CD4-positive, CD25-positive, alpha-beta regulatory T cell (primary cell): ENCODE data around the gene CARD9. TPM values are rescaled to one million over a fixed set of nuclear protein-coding genes. Genes with fewer than 3 reads are reported as not detected.

Experiments
- ATAC-seq, 2 donors: fragments of 150-1000 bp; cut with Tn5 transposase; one replicate each; pipeline ENCODE4 v1.10.0; 2021; ENCODE audit warnings: low read depth in 2 of 2, moderate number of reproducible peaks in 2 of 2, moderate library complexity in 1 of 2
- DNase-seq, 3 donors: peaks; one replicate each; pipeline versions ENCODE4 v3.0.0 to v3.0.0-alpha.2; 2012 to 2022; ENCODE audit warnings: mixed read lengths in 1 of 3
- H3K27ac ChIP-seq: one replicate; pipeline ENCODE4 v1.7.0; 2013; ENCODE audit warnings: mild to moderate bottlenecking, low read length; ENCODE audit not compliant: insufficient read depth, poor library complexity, severe bottlenecking
- H3K27me3 ChIP-seq: one replicate; pipeline ENCODE4 v1.7.0; 2013; ENCODE audit warnings: low read length; ENCODE audit not compliant: control insufficient read depth, insufficient read depth
- H3K36me3 ChIP-seq: one replicate; pipeline ENCODE4 v1.7.0; 2013; ENCODE audit warnings: mild to moderate bottlenecking, low read length, moderate library complexity; ENCODE audit not compliant: control insufficient read depth, insufficient read depth
- H3K4me1 ChIP-seq: 2 replicates; pipeline ENCODE4 v1.7.0; 2013; ENCODE audit warnings: mild to moderate bottlenecking, low read length; ENCODE audit not compliant: insufficient read depth, control insufficient read depth, poor library complexity, severe bottlenecking
- H3K4me3 ChIP-seq: one replicate; pipeline ENCODE4 v1.7.0; 2013; ENCODE audit warnings: low read depth, mild to moderate bottlenecking, low read length, moderate library complexity
- H3K9me3 ChIP-seq, 2 experiments: 1 replicate in 1 of 2; 2 replicates in 1 of 2; pipeline ENCODE4 v1.7.0; 2013; ENCODE audit warnings: low read length in 2 of 2, mild to moderate bottlenecking in 1 of 2, moderate library complexity in 1 of 2; ENCODE audit not compliant: control insufficient read depth in 2 of 2
- H3K27ac Mint-ChIP-seq, 3 donors: one replicate each; pipeline ENCODE4 v1.8.0; 2020 to 2022; ENCODE audit warnings: mild to moderate bottlenecking in 3 of 3, mixed read lengths in 3 of 3, moderate library complexity in 2 of 3
- H3K27me3 Mint-ChIP-seq: one replicate; pipeline ENCODE4 v1.8.0; 2022; ENCODE audit warnings: mild to moderate bottlenecking, mixed read lengths
- H3K36me3 Mint-ChIP-seq: one replicate; pipeline ENCODE4 v1.8.0; 2020; ENCODE audit warnings: mixed read lengths
- H3K4me1 Mint-ChIP-seq, 4 donors: one replicate each; pipeline ENCODE4 v1.8.0; 2020 to 2022; ENCODE audit warnings: mixed read lengths in 4 of 4, mild to moderate bottlenecking in 1 of 4
- H3K4me3 Mint-ChIP-seq, 4 donors: one replicate each; pipeline ENCODE4 v1.8.0; 2020 to 2022; ENCODE audit warnings: mild to moderate bottlenecking in 4 of 4, mixed read lengths in 4 of 4, moderate library complexity in 3 of 4
- H3K9me3 Mint-ChIP-seq, 7 donors: one replicate each; pipeline ENCODE4 v1.8.0; 2020 to 2022; ENCODE audit warnings: mixed read lengths in 7 of 7, mild to moderate bottlenecking in 3 of 7, moderate library complexity in 2 of 7
- polyA plus RNA-seq, 4 donors: library from polyadenylated mRNA; unstranded; fragments of 300-500 nt; fragmentation: Illumina TruSeq; gene quantifications; one replicate each; pipeline ENCODE4 v1.2.3, GENCODE V29; 2021
- total RNA-seq: library from RNA; stranded (reverse); gene quantifications from one replicate; pipeline ENCODE4 v1.2.3, GENCODE V29; 2022

The CARD9 gene
- total and polyA plus RNA-seq, 5 donors from 2014 or later: 0.23 to 0.82 (median 0.35) TPM

GRCh38 chr9:136341042-136341655 lies 32.3 kb downstream of the CARD9 start:
- DNase-seq: no peak
- Mint-ChIP-seq H3K9me3 (no peaks in the 10 kb centered on the region), H3K4me3 (no peak overlapping the region), H3K36me3 (no peaks in the 10 kb centered on the region), H3K27me3 (no peaks in the 10 kb centered on the region), H3K27ac (no peak overlapping the region), H3K4me1 (peaks cover 0 to 2% (median 0%) of the 10 kb centered on the region in 4 donors)
- H3K4me3 ChIP-seq: no peak overlapping the region
- no peaks in the 10 kb centered on the region for H3K9me3 ChIP-seq
- H3K4me1 ChIP-seq: no peaks in the 10 kb centered on the region
- H3K27ac ChIP-seq: no peak overlapping the region
- no peak for ATAC-seq
- no peaks in the 10 kb centered on the region for H3K36me3 ChIP-seq
- no peaks in the 10 kb centered on the region for H3K27me3 ChIP-seq

- Histone ChIP-seq H3K27ac (no peak overlapping the region), H3K4me3 (no peak overlapping the region), H3K4me1 (no peaks in the 10 kb centered on the region), H3K36me3 (no peaks in the 10 kb centered on the region), H3K27me3 (no peaks in the 10 kb centered on the region), H3K9me3 (no peaks in the 10 kb centered on the region)
- DNase-seq (no peak), ATAC-seq (no peak)
- Mint-ChIP-seq H3K27ac (no peak overlapping the region), H3K9me3 (no peaks in the 10 kb centered on the region), H3K36me3 (no peaks in the 10 kb centered on the region), H3K4me1 (peaks cover 0 to 2% (median 0%) of the 10 kb centered on the region in 4 donors), H3K4me3 (no peak overlapping the region), H3K27me3 (no peaks in the 10 kb centered on the region)
These were observed 33.0 kb downstream of the CARD9 start for GRCh38 chr9:136340356-136341041.

GRCh38 chr9:136339958-136340310 lies 33.5 kb downstream of the CARD9 start:
- H3K4me1 Mint-ChIP-seq: peaks cover 0 to 2% (median 0%) of the 10 kb centered on the region in 4 donors
- no peak for ATAC-seq
- no peak for DNase-seq
- H3K27me3 ChIP-seq: no peaks in the 10 kb centered on the region
- no peaks in the 10 kb centered on the region for H3K9me3 ChIP-seq
- no peak overlapping the region for H3K4me3 Mint-ChIP-seq
- H3K4me3 ChIP-seq: no peak overlapping the region
- no peak overlapping the region for H3K27ac ChIP-seq
- no peaks in the 10 kb centered on the region for H3K27me3 Mint-ChIP-seq
- no peaks in the 10 kb centered on the region for H3K36me3 Mint-ChIP-seq
- no peak overlapping the region for H3K27ac Mint-ChIP-seq
- no peaks in the 10 kb centered on the region for H3K36me3 ChIP-seq
- no peaks in the 10 kb centered on the region for H3K4me1 ChIP-seq
- H3K9me3 Mint-ChIP-seq: no peaks in the 10 kb centered on the region

- H3K36me3 ChIP-seq: no peaks in the 10 kb centered on the region
- Mint-ChIP-seq H3K27ac (peak overlapping the region in 1 of 3 donors; percentile 65), H3K36me3 (no peaks in the 10 kb centered on the region), H3K4me1 (peaks cover 0 to 2% (median 0%) of the 10 kb centered on the region in 4 donors), H3K9me3 (no peaks in the 10 kb centered on the region), H3K4me3 (no peak overlapping the region), H3K27me3 (no peaks in the 10 kb centered on the region)
- H3K4me3 ChIP-seq: no peak overlapping the region
- no peak overlapping the region for H3K27ac ChIP-seq
- no peaks in the 10 kb centered on the region for H3K27me3 ChIP-seq
- DNase-seq (peak in 1 of 3 donors; percentile 33), ATAC-seq (peak in 1 of 2 donors; percentile 23)
- H3K9me3 ChIP-seq: no peaks in the 10 kb centered on the region
- no peaks in the 10 kb centered on the region for H3K4me1 ChIP-seq
These were observed 34.1 kb downstream of the CARD9 start for GRCh38 chr9:136339173-136339957.

GRCh38 chr9:136338511-136338910 lies 35.0 kb downstream of the CARD9 start:
- no peak overlapping the region for H3K4me3 Mint-ChIP-seq
- Histone ChIP-seq H3K27me3 (no peaks in the 10 kb centered on the region), H3K27ac (no peak overlapping the region), H3K4me1 (no peaks in the 10 kb centered on the region), H3K9me3 (no peaks in the 10 kb centered on the region), H3K36me3 (no peaks in the 10 kb centered on the region), H3K4me3 (no peak overlapping the region)
- H3K4me1 Mint-ChIP-seq: peaks cover 0 to 2% (median 0%) of the 10 kb centered on the region in 4 donors
- no peak for DNase-seq
- no peak overlapping the region for H3K27ac Mint-ChIP-seq
- no peaks in the 10 kb centered on the region for H3K27me3 Mint-ChIP-seq
- no peaks in the 10 kb centered on the region for H3K9me3 Mint-ChIP-seq
- no peak for ATAC-seq
- no peaks in the 10 kb centered on the region for H3K36me3 Mint-ChIP-seq

- Mint-ChIP-seq H3K27ac (no peak overlapping the region), H3K9me3 (no peaks in the 10 kb centered on the region), H3K4me1 (peaks cover 0 to under 1% (median 0%) of the 10 kb centered on the region in 4 donors), H3K36me3 (no peaks in the 10 kb centered on the region), H3K27me3 (no peaks in the 10 kb centered on the region), H3K4me3 (no peak overlapping the region)
- Histone ChIP-seq H3K9me3 (no peaks in the 10 kb centered on the region), H3K4me1 (no peaks in the 10 kb centered on the region), H3K4me3 (no peak overlapping the region), H3K36me3 (no peaks in the 10 kb centered on the region), H3K27me3 (no peaks in the 10 kb centered on the region), H3K27ac (no peak overlapping the region)
- ATAC-seq (no peak), DNase-seq (no peak)
These were observed 35.8 kb downstream of the CARD9 start for GRCh38 chr9:136337416-136338395.

- Mint-ChIP-seq H3K4me3 (no peak overlapping the region), H3K4me1 (no peaks in the 10 kb centered on the region), H3K9me3 (no peaks in the 10 kb centered on the region), H3K36me3 (no peaks in the 10 kb centered on the region), H3K27ac (no peak overlapping the region), H3K27me3 (no peaks in the 10 kb centered on the region)
- Histone ChIP-seq H3K36me3 (no peaks in the 10 kb centered on the region), H3K27me3 (no peaks in the 10 kb centered on the region), H3K4me1 (no peaks in the 10 kb centered on the region), H3K4me3 (no peak overlapping the region), H3K27ac (no peak overlapping the region), H3K9me3 (no peaks in the 10 kb centered on the region)
- no peak for ATAC-seq
- DNase-seq: no peak
These were observed 36.6 kb downstream of the CARD9 start for GRCh38 chr9:136336881-136337280.
